GM18873 (cell line): ENCODE results near the gene YY1.
"Not testable (repeated sequence)": the region's sequence is repeated elsewhere in the genome, so short reads cannot be mapped to it uniquely, and the experiment has no call there.

ENCODE experiments used
- ATAC-seq: cut with Tn5 transposase; IDR thresholded peaks from one replicate; pipeline ENCODE4 v1.9.1; 2021; ENCODE audit warnings: mild to moderate bottlenecking, moderate library complexity, moderate number of reproducible peaks; ENCODE audit not compliant: unreplicated experiment, low FRiP score

YY1 gene

GRCh38 chr14:100294213-100294962 is 55.4 kb downstream of the YY1 start:
- ATAC-seq: no peak

GRCh38 chr14:100294963-100295330 is 56.0 kb downstream of the YY1 start:
- no peak for ATAC-seq

- ATAC-seq: no peak
Observed at GRCh38 chr14:100295376-100296105, 56.6 kb downstream of the YY1 start.

- no peak for ATAC-seq
Observed at GRCh38 chr14:100296106-100296651, 57.2 kb downstream of the YY1 start.

GRCh38 chr14:100296729-100297128 is 57.8 kb downstream of the YY1 start:
- ATAC-seq: not testable (repeated sequence)

- peak; percentile 74 for ATAC-seq
Observed at GRCh38 chr14:100297320-100298300, 58.7 kb downstream of the YY1 start.

- ATAC-seq: no peak
Observed at GRCh38 chr14:100298551-100299237, 59.8 kb downstream of the YY1 start.

GRCh38 chr14:100299238-100299560 is 60.3 kb downstream of the YY1 start:
- no peak for ATAC-seq

- ATAC-seq: no peak
Observed at GRCh38 chr14:100302616-100303015, 63.7 kb downstream of the YY1 start.

GRCh38 chr14:100303179-100303578 is 64.2 kb downstream of the YY1 start:
- ATAC-seq: no peak

- no peak for ATAC-seq
Observed at GRCh38 chr14:100303925-100304324, 65.0 kb downstream of the YY1 start.

- ATAC-seq: no peak
Observed at GRCh38 chr14:100304825-100305323, 65.9 kb downstream of the YY1 start.

- ATAC-seq: no peak
Observed at GRCh38 chr14:100305324-100306100, 66.6 kb downstream of the YY1 start.

- ATAC-seq: peak; percentile 74
Observed at GRCh38 chr14:100306101-100306997, 67.4 kb downstream of the YY1 start, which contains the start of gene SLC25A29. Gene SLC25A29, minus strand, starts transcription at chr14:100306444. Its CDS starts 212 bp downstream, at chr14:100306232.

GRCh38 chr14:100306998-100307765 is 68.2 kb downstream of the YY1 start:
- ATAC-seq: no peak

- no peak for ATAC-seq
Observed at GRCh38 chr14:100307766-100308426, 69.0 kb downstream of the YY1 start.

GRCh38 chr14:100308427-100308792 is 69.5 kb downstream of the YY1 start:
- ATAC-seq: not testable (repeated sequence)
